B cell (primary cell): ENCODE measurements around the gene RPS19. TPM values are rescaled to one million over a fixed set of nuclear protein-coding genes. Genes with fewer than 3 reads are reported as not detected.

Source experiments
- ATAC-seq: fragments of 200-7000 bp; cut with Tn5 transposase; one replicate; pipeline ENCODE4 v1.10.0; 2021; ENCODE audit warnings: low read depth, mild to moderate bottlenecking, moderate number of reproducible peaks, moderate library complexity
- CTCF ChIA-PET: fragments of 350-600 bp; sonication (Branson Sonifier 250); formaldehyde crosslinking; loops from one replicate; lab custom pipeline; 2021; ENCODE audit warnings: antibody characterized with exemption, inconsistent platforms; lab: Charles Lee
- POLR2A ChIA-PET: fragments of 350-600 bp; sonication (Branson Sonifier 250); formaldehyde crosslinking; loops from one replicate; lab custom pipeline; 2021; ENCODE audit warnings: antibody characterized with exemption; lab: Charles Lee
- DNase-seq: peaks from one replicate; pipeline ENCODE4 v3.0.0; 2013
- H2AFZ ChIP-seq: 2 replicates; pipeline ENCODE4 v1.6.1; 2012; ENCODE audit warnings: mild to moderate bottlenecking, low read depth, low read length; ENCODE audit not compliant: insufficient read depth, poor library complexity, severe bottlenecking
- H3K27ac ChIP-seq, 2 donors: 1 replicate in 1 of 2; 2 replicates in 1 of 2; pipeline ENCODE4 v1.5.1; 2012 to 2013; ENCODE audit warnings: low read length in 2 of 2, mild to moderate bottlenecking in 2 of 2, moderate library complexity in 1 of 2
- H3K27me3 ChIP-seq, 4 experiments: fragments of 200-600 bp in 1 of 4; sonication (generic) in 1 of 4; replicated peaks in 1 of 4; 1 replicate in 2 of 4; 2 replicates in 2 of 4; pipeline versions ENCODE4 v1.6.1 to v1.7.0; 2013 to 2016; ENCODE audit warnings: low read length in 3 of 4, mild to moderate bottlenecking in 2 of 4, mixed read lengths in 1 of 4, moderate library complexity in 1 of 4; ENCODE audit not compliant: insufficient read depth in 4 of 4, control insufficient read depth in 3 of 4; ENCODE audit errors: control extremely low read depth in 1 of 4
- H3K36me3 ChIP-seq, 2 experiments: replicated peaks in 1 of 2; 1 replicate in 1 of 2; 2 replicates in 1 of 2; pipeline versions ENCODE4 v1.6.1 to v1.7.1; 2013; ENCODE audit warnings: low read length in 1 of 2; ENCODE audit not compliant: insufficient read depth in 2 of 2, control insufficient read depth in 1 of 2; ENCODE audit errors: control extremely low read depth in 1 of 2, extremely low read depth in 1 of 2
- H3K4me1 ChIP-seq, 2 donors: fragments of 200-600 bp in 1 of 2; sonication (generic) in 1 of 2; 1 replicate in 1 of 2; 2 replicates in 1 of 2; pipeline versions ENCODE4 v1.5.1 to v1.6.1; 2013 to 2017; ENCODE audit warnings: low read length in 2 of 2; ENCODE audit not compliant: control insufficient read depth in 2 of 2, insufficient read depth in 2 of 2
- H3K4me2 ChIP-seq: replicated peaks from 2 replicates; pipeline ENCODE3; 2012; ENCODE audit warnings: mild to moderate bottlenecking, low read depth, low read length; ENCODE audit not compliant: poor library complexity, severe bottlenecking
- H3K4me3 ChIP-seq, 5 experiments: fragments of 200-600 bp in 1 of 5; sonication (generic) in 1 of 5; 1 replicate in 3 of 5; 2 replicates in 2 of 5; pipeline versions ENCODE4 v1.5.1 to v1.7.0; 2011 to 2016; ENCODE audit warnings: low read length in 4 of 5, mild to moderate bottlenecking in 4 of 5, low read depth in 2 of 5, control low read depth in 1 of 5, moderate library complexity in 1 of 5; ENCODE audit not compliant: insufficient read depth in 1 of 5; ENCODE audit errors: control extremely low read depth in 1 of 5, extremely low read depth in 1 of 5
- H3K79me2 ChIP-seq: fragments of 200-600 bp; sonication (generic); one replicate; pipeline ENCODE4 v1.6.0; 2016; ENCODE audit warnings: low read length; ENCODE audit not compliant: control insufficient read depth, insufficient read depth
- H3K9ac ChIP-seq: fragments of 200-600 bp; sonication (generic); 2 replicates; pipeline ENCODE4 v1.6.1; 2017; ENCODE audit warnings: mild to moderate bottlenecking, low read length, moderate library complexity
- H3K9me3 ChIP-seq, 3 donors: one replicate each; pipeline versions ENCODE4 v1.6.1 to v1.7.1; 2013; ENCODE audit warnings: low read length in 2 of 3; ENCODE audit not compliant: control insufficient read depth in 2 of 3, insufficient read depth in 1 of 3; ENCODE audit errors: control extremely low read depth in 1 of 3
- H4K20me1 ChIP-seq: 2 replicates; pipeline ENCODE4 v1.6.0; 2012; ENCODE audit warnings: mild to moderate bottlenecking, low read length; ENCODE audit not compliant: insufficient read depth, control insufficient read depth, poor library complexity, severe bottlenecking
- H3K27ac Mint-ChIP-seq: one replicate; pipeline ENCODE4 v1.8.0; 2021; ENCODE audit warnings: mixed read lengths
- H3K27me3 Mint-ChIP-seq: one replicate; pipeline ENCODE4 v1.8.0; 2021; ENCODE audit warnings: mixed read lengths
- H3K4me1 Mint-ChIP-seq: one replicate; pipeline ENCODE4 v1.8.0; 2021; ENCODE audit warnings: mixed read lengths
- H3K4me3 Mint-ChIP-seq: one replicate; pipeline ENCODE4 v1.8.0; 2021; ENCODE audit warnings: mixed read lengths
- H3K9me3 Mint-ChIP-seq: one replicate; pipeline ENCODE4 v1.8.0; 2022; ENCODE audit warnings: mixed read lengths; ENCODE audit not compliant: insufficient read depth
- EZH2 ChIP-seq: IDR thresholded peaks from 2 replicates; pipeline ENCODE4 v1.6.1; 2012; ENCODE audit warnings: borderline replicate concordance, low read depth, mild to moderate bottlenecking, moderate library complexity, low read length; ENCODE audit not compliant: insufficient read depth, poor library complexity, severe bottlenecking
- whole genome bisulfite sequencing: methylation state at CpG from one replicate; pipeline ENCODE4 v1.1.5; 2013; ENCODE audit warnings: missing lambda C conversion rate; ENCODE audit not compliant: insufficient coverage; 5-methylcytosine and 5-hydroxymethylcytosine counted together
- intact Hi-C: fragments of 100-400 bp; cut with micrococcal nuclease; formaldehyde crosslinking; loops from one replicate; pipeline ENCODE4 v1.10.0; 2022
- polyA plus RNA-seq: library from polyadenylated mRNA; depleted of rRNA; stranded (reverse); fragments of >200 nt; gene quantifications from 2 replicates; pipeline ENCODE4 v1.2.3, GENCODE V29; 2012
- total RNA-seq, 2 donors: library from RNA; stranded (reverse); fragments of 120-200 nt in 1 of 2; gene quantifications; 1 replicate in 1 of 2; 2 replicates in 1 of 2; pipeline versions ENCODE4 v1.2.3 to v1.2.4, GENCODE V29; 2013 to 2022
- TF ChIP-seq, protein P1 (sequence below): fragments of 200-600 bp; IDR thresholded peaks from one replicate; pipeline ENCODE4 v1.8.0; 2022; ENCODE audit warnings: antibody characterized with exemption, mild to moderate bottlenecking

RPS19 gene
- total and polyA plus RNA-seq, 2 donors (not counting 1 experiment from before 2014, with no cell fraction given), result 3,322 to 9,144 TPM

DNA sequence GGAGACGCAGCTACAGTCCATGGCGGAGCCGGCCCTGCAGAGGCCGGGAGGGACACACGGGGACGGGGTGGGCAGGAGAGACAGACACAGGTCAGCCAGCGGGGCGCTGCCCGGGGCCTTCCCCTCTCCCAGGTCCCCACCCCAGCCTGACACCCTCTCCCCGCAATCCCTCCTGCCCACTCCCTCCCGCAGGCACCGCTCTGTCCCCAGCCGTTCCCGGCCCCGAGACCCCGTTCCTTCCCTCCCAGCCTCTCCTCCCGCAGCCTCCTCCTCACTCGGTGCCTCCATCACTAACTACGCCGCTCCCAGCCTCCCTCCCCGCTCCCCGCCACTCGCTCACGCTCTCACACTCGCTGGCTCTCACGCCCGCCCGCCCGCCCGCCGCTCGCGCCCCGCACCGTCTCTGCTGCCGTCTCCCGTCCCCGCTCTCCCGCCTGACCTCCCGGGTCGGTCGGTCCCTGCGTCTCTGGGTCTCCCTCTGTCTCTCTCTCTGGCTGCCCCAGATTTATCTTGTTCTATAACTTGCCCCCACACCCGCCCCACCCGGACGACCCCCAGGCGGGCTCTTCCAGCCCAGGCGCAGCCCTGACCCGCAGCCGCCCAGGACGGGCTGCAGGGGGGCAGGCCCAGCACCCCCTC, 53.0 kb downstream of the RPS19 start:
- ATAC-seq, result peak; percentile 12
- POLR2A ChIA-PET, result interaction anchor here (0.6 to 1.7 kb wide), 2 partner anchors 9 to 38 kb away, joined by 3 to 5 read pairs; no protein-coding TSS in a partner anchor

More for the DNA sequence above, 53.0 kb downstream of the RPS19 start:
- H2AFZ ChIP-seq, result no peak overlapping the region
- peaks cover 0 to 55% (median 35%) of the 10 kb centered on the region in 4 experiments for H3K27me3 ChIP-seq
- H4K20me1 ChIP-seq, result peaks cover 61% of the 10 kb centered on the region
- CTCF ChIA-PET, result interaction anchor here (1.1 to 1.7 kb wide), 2 partner anchors 17 to 40 kb away, joined by 3 to 6 read pairs; no protein-coding TSS in a partner anchor
- Mint-ChIP-seq H3K4me3 (peak overlapping the region; percentile 52), H3K27ac (no peak overlapping the region), H3K9me3 (no peaks in the 10 kb centered on the region), H3K27me3 (peaks cover 18% of the 10 kb centered on the region), H3K4me1 (peaks cover 39% of the 10 kb centered on the region)
- WGBS, result 4% methylated on average over 40 of the region's 51 CpGs
- H3K27ac ChIP-seq, result no peak overlapping the region
- peak overlapping the region; percentile 58 for H3K4me2 ChIP-seq
- H3K4me1 ChIP-seq, result peaks cover 44 to 46% of the 10 kb centered on the region in 2 donors
- DNase-seq, result peak; percentile 54
- intact Hi-C loops, result no loop called here
- peaks cover 0 to 15% (median 0%) of the 10 kb centered on the region in 3 donors for H3K9me3 ChIP-seq
- H3K4me3 ChIP-seq, result no peak overlapping the region
- no peak overlapping the region for H3K9ac ChIP-seq
- H3K36me3 ChIP-seq, result no peaks in the 10 kb centered on the region
- peak; percentile 37 for TF ChIP-seq EZH2
- TF ChIP-seq, protein P1, sequence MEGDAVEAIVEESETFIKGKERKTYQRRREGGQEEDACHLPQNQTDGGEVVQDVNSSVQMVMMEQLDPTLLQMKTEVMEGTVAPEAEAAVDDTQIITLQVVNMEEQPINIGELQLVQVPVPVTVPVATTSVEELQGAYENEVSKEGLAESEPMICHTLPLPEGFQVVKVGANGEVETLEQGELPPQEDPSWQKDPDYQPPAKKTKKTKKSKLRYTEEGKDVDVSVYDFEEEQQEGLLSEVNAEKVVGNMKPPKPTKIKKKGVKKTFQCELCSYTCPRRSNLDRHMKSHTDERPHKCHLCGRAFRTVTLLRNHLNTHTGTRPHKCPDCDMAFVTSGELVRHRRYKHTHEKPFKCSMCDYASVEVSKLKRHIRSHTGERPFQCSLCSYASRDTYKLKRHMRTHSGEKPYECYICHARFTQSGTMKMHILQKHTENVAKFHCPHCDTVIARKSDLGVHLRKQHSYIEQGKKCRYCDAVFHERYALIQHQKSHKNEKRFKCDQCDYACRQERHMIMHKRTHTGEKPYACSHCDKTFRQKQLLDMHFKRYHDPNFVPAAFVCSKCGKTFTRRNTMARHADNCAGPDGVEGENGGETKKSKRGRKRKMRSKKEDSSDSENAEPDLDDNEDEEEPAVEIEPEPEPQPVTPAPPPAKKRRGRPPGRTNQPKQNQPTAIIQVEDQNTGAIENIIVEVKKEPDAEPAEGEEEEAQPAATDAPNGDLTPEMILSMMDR, result no peak
- H3K79me2 ChIP-seq, result no peaks in the 10 kb centered on the region
